Duodenal mucosa (tissue), 2 donors: Measurements from ENCODE around the gene NEDD9.

ENCODE experiments used
- H3K27ac ChIP-seq: one replicate; pipeline ENCODE4 v1.7.0; 2013; ENCODE audit warnings: low read depth, low read length
- H3K27me3 ChIP-seq, 2 donors: one replicate each; pipeline ENCODE4 v1.7.0; 2013; ENCODE audit warnings: low read length in 2 of 2, control low read depth in 1 of 2; ENCODE audit not compliant: insufficient read depth in 2 of 2, control insufficient read depth in 1 of 2
- H3K36me3 ChIP-seq, 2 donors: one replicate each; pipeline ENCODE4 v1.7.0; 2013; ENCODE audit warnings: low read length in 2 of 2, control low read depth in 1 of 2; ENCODE audit not compliant: insufficient read depth in 2 of 2, control insufficient read depth in 1 of 2
- H3K4me1 ChIP-seq, 2 donors: one replicate each; pipeline ENCODE4 v1.7.0; 2013; ENCODE audit warnings: low read length in 2 of 2, control low read depth in 1 of 2; ENCODE audit not compliant: insufficient read depth in 2 of 2, control insufficient read depth in 1 of 2
- H3K4me3 ChIP-seq, 2 donors: one replicate each; pipeline ENCODE4 v1.7.0; 2013; ENCODE audit warnings: low read length in 2 of 2, low read depth in 1 of 2
- H3K9ac ChIP-seq, 2 donors: one replicate each; pipeline ENCODE4 v1.7.0; 2013; ENCODE audit warnings: low read length in 2 of 2, low read depth in 1 of 2
- H3K9me3 ChIP-seq, 2 donors: one replicate each; pipeline ENCODE4 v1.7.0; 2013; ENCODE audit warnings: low read length in 2 of 2, control low read depth in 1 of 2; ENCODE audit not compliant: control insufficient read depth in 1 of 2

Gene NEDD9

GRCh38 chr6:11236076-11236750 lies 3.7 kb upstream of the NEDD9 start:
- peak overlapping the region; percentile 5 for H3K27ac ChIP-seq
- H3K9me3 ChIP-seq, result no peaks in the 10 kb centered on the region

GRCh38 chr6:11235062-11235461 lies 2.6 kb upstream of the NEDD9 start:
- Histone ChIP-seq H3K9me3 (no peaks in the 10 kb centered on the region), H3K4me3 (no peak overlapping the region), H3K9ac (no peak overlapping the region), H3K4me1 (peaks cover 21 to 26% of the 10 kb centered on the region in 2 donors), H3K27me3 (no peaks in the 10 kb centered on the region), H3K27ac (no peak overlapping the region), H3K36me3 (no peaks in the 10 kb centered on the region)

More at GRCh38 chr6:11236076-11236750, 3.7 kb upstream of the NEDD9 start:
- Histone ChIP-seq H3K27me3 (no peaks in the 10 kb centered on the region), H3K4me1 (peaks cover 21 to 26% of the 10 kb centered on the region in 2 donors), H3K36me3 (no peaks in the 10 kb centered on the region), H3K9ac (no peak overlapping the region), H3K4me3 (no peak overlapping the region)

- Histone ChIP-seq H3K4me1 (peaks cover 26% of the 10 kb centered on the region in 2 donors), H3K9me3 (no peaks in the 10 kb centered on the region), H3K27me3 (no peaks in the 10 kb centered on the region), H3K9ac (peak overlapping the region; percentile 67 to 96), H3K36me3 (no peaks in the 10 kb centered on the region), H3K27ac (no peak overlapping the region), H3K4me3 (peak overlapping the region; percentile 78 to 89)
These were observed 1.5 kb upstream of the NEDD9 start for GRCh38 chr6:11233673-11234573.

GRCh38 chr6:11232770-11233626 lies 530 bp upstream of the NEDD9 start:
- peaks cover 28 to 29% of the 10 kb centered on the region in 2 donors for H3K4me1 ChIP-seq
- no peaks in the 10 kb centered on the region for H3K9me3 ChIP-seq
- H3K27ac ChIP-seq, result peak overlapping the region; percentile 72
- no peaks in the 10 kb centered on the region for H3K36me3 ChIP-seq
- H3K9ac ChIP-seq, result peak overlapping the region; percentile 67 to 96
- H3K4me3 ChIP-seq, result peak overlapping the region; percentile 78 to 89
- no peaks in the 10 kb centered on the region for H3K27me3 ChIP-seq

GRCh38 chr6:11231564-11232192 lies 790 bp downstream of the NEDD9 start:
- no peaks in the 10 kb centered on the region for H3K27me3 ChIP-seq
- no peaks in the 10 kb centered on the region for H3K9me3 ChIP-seq
- H3K4me3 ChIP-seq, result peak overlapping the region; percentile 78 to 89
- H3K36me3 ChIP-seq, result no peaks in the 10 kb centered on the region
- H3K9ac ChIP-seq, result peak overlapping the region; percentile 86 to 96
- peak overlapping the region; percentile 88 for H3K27ac ChIP-seq
- peaks cover 25 to 26% of the 10 kb centered on the region in 2 donors for H3K4me1 ChIP-seq

GRCh38 chr6:11231108-11231463 lies 1.4 kb downstream of the NEDD9 start:
- H3K9ac ChIP-seq, result peak overlapping the region; percentile 86 to 96
- H3K4me3 ChIP-seq, result peak overlapping the region; percentile 78 to 89
- H3K9me3 ChIP-seq, result no peaks in the 10 kb centered on the region
- peak overlapping the region; percentile 88 for H3K27ac ChIP-seq
- no peaks in the 10 kb centered on the region for H3K36me3 ChIP-seq
- peaks cover 19 to 20% of the 10 kb centered on the region in 2 donors for H3K4me1 ChIP-seq
- no peaks in the 10 kb centered on the region for H3K27me3 ChIP-seq

- Histone ChIP-seq H3K9me3 (no peaks in the 10 kb centered on the region), H3K9ac (peak overlapping the region; percentile 86 to 96), H3K4me1 (peaks cover 15 to 17% of the 10 kb centered on the region in 2 donors)
These were observed 2.0 kb downstream of the NEDD9 start for GRCh38 chr6:11230158-11231107.

GRCh38 chr6:11229655-11230046 lies 2.8 kb downstream of the NEDD9 start:
- Histone ChIP-seq H3K36me3 (no peaks in the 10 kb centered on the region), H3K9ac (peak overlapping the region; percentile 36 to 96), H3K9me3 (no peaks in the 10 kb centered on the region), H3K27ac (peak overlapping the region; percentile 43), H3K4me3 (peak overlapping the region; percentile 78 to 89), H3K27me3 (no peaks in the 10 kb centered on the region), H3K4me1 (peaks cover 19 to 20% of the 10 kb centered on the region in 2 donors)

More at GRCh38 chr6:11230158-11231107, 2.0 kb downstream of the NEDD9 start:
- no peaks in the 10 kb centered on the region for H3K27me3 ChIP-seq
- peak overlapping the region; percentile 78 to 89 for H3K4me3 ChIP-seq
- H3K27ac ChIP-seq, result peak overlapping the region; percentile 88
- H3K36me3 ChIP-seq, result no peaks in the 10 kb centered on the region
